ENCODE measurements around the gene C10orf143. TPM values are rescaled to one million over a fixed set of nuclear protein-coding genes. Genes with fewer than 3 reads are reported as not detected.

Gene C10orf143
- total and polyA plus RNA-seq, 2 of the 4 experiments (the other 2 are of a cell fraction) = 0.36 to 0.60 TPM

DNA sequence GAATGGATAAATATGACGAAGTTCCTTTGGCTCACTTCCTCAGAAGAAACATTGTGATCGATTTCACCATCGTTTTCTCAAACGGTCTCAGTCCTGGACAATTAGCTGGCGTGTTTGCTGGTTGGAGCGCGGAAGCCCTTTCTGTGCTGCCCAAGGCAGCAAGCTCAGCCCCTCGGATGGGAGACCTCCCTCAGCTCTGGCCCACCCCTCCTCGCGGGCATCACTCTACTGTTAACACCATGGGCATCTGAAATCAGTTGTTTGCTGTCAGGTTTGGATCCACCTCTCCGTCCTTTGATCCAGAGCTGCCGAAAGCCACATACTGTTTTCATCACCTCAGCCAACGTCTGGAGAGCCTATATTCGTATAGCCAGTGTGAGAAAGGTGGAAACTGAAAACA, 68.2 kb downstream of the C10orf143 start:
- H3K14ac ChIP-seq (replicated peaks; ENCODE audit: low read depth, low read length) = no peak overlapping the region
- no peak overlapping the region for H3K23ac ChIP-seq (ENCODE audit: low read depth, low read length)
- H4K91ac ChIP-seq (ENCODE audit: insufficient read depth, low read depth, low read length) = no peak overlapping the region
- peaks cover 8% of the 10 kb centered on the region for H3K9me3 ChIP-seq (ENCODE audit: control insufficient read depth, insufficient read depth, low read length)
- H4K8ac ChIP-seq (ENCODE audit: low read depth in 2 of 2, low read length in 2 of 2) = no peak overlapping the region
- ChIA-PET CTCF (interaction anchor here (1.0 kb wide), 1 partner anchor 14 kb away, joined by 3 read pairs; no protein-coding TSS in a partner anchor), POLR2A (ENCODE audit: unreplicated experiment) (no interaction called here)
- H3K36me3 ChIP-seq (ENCODE audit: control insufficient read depth, insufficient read depth, low read length) = no peaks in the 10 kb centered on the region
- ATAC-seq (ENCODE audit: low read depth) (no peak), DNase-seq (no peak)
- in situ Hi-C loops (cut with MboI; ENCODE audit: low sequenced_read_pairs) (no loop called here), intact Hi-C loops (cut with micrococcal nuclease) (no loop called here), dilution Hi-C loops (cut with HindIII; ENCODE audit: low sequenced_read_pairs, unreplicated experiment) (no loop called here)
- no peak overlapping the region for H3K4ac ChIP-seq (ENCODE audit: low read depth, low read length)
- no peak overlapping the region for H3K9ac ChIP-seq (ENCODE audit: low read depth, low read length)
- BruUV-seq (replicated peaks) = no TSS peak
- H3K56ac ChIP-seq (ENCODE audit: extremely low read depth, insufficient read depth, low read length) = no peak overlapping the region
- H3K4me3 ChIP-seq (ENCODE audit: insufficient read depth, low read depth, low read length) = no peak overlapping the region
- H2AFZ ChIP-seq (replicated peaks; ENCODE audit: low read length, poor library complexity) = no peak overlapping the region
- no peaks in the 10 kb centered on the region for H3K79me1 ChIP-seq (ENCODE audit: low read depth in 1 of 2, low read length in 2 of 2)
- H3K4me1 ChIP-seq (ENCODE audit: control insufficient read depth, insufficient read depth, low read length) = no peaks in the 10 kb centered on the region
- no CpG with 5 or more reads among the region's 14 CpGs for WGBS, 2 experiments (ENCODE audit: extremely low coverage in 2 of 2, insufficient read length in 1 of 2)
- H3K27me3 ChIP-seq (ENCODE audit: control insufficient read depth, insufficient read depth, low read length) = no peaks in the 10 kb centered on the region; the same call in 1 of the 2 replicates
- H3K9me1 ChIP-seq (ENCODE audit: insufficient read depth, low read length) = no peaks in the 10 kb centered on the region
- no peak overlapping the region for H3K27ac ChIP-seq (ENCODE audit: insufficient read depth, low read length)
- no peak overlapping the region for H2BK15ac ChIP-seq (ENCODE audit: low read depth, low read length)
- no peak for TF ChIP-seq RAD21 (IDR thresholded peaks at IDR 0.05; ENCODE audit: low read length)
- no peak for TF ChIP-seq BHLHE40 (IDR thresholded peaks at IDR 0.05; ENCODE audit: low read depth, low read length)
- TF ChIP-seq RCOR1 (IDR thresholded peaks at IDR 0.05; ENCODE audit: insufficient replicate concordance, low read length) = no peak
- no peak for TF ChIP-seq FOS (IDR thresholded peaks at IDR 0.05; ENCODE audit: low read depth, low read length)
- TF ChIP-seq CHD1 (IDR thresholded peaks at IDR 0.05; ENCODE audit: low read depth, low read length) = no peak
- no peak for TF ChIP-seq USF2 (IDR thresholded peaks at IDR 0.05; ENCODE audit: low read depth, low read length)
- TF ChIP-seq, protein P1, sequence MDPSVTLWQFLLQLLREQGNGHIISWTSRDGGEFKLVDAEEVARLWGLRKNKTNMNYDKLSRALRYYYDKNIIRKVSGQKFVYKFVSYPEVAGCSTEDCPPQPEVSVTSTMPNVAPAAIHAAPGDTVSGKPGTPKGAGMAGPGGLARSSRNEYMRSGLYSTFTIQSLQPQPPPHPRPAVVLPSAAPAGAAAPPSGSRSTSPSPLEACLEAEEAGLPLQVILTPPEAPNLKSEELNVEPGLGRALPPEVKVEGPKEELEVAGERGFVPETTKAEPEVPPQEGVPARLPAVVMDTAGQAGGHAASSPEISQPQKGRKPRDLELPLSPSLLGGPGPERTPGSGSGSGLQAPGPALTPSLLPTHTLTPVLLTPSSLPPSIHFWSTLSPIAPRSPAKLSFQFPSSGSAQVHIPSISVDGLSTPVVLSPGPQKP (IDR thresholded peaks at IDR 0.05; ENCODE audit: borderline replicate concordance, low read depth, low read length) = no peak
- no peak overlapping the region for H2BK5ac ChIP-seq (ENCODE audit: low read depth, low read length, poor library complexity, severe bottlenecking)
- H2BK120ac ChIP-seq (ENCODE audit: low read depth, low read length) = no peak overlapping the region
- no peak overlapping the region for H4K5ac ChIP-seq (ENCODE audit: low read depth, low read length)
- no peak overlapping the region for H2BK20ac ChIP-seq (ENCODE audit: low read depth, low read length)
- no peaks in the 10 kb centered on the region for H4K20me1 ChIP-seq (ENCODE audit: insufficient read depth, low read length)
- no peak overlapping the region for H3K18ac ChIP-seq (ENCODE audit: low read depth, low read length)
- H2AK5ac ChIP-seq (ENCODE audit: low read depth, low read length) = no peak overlapping the region
- no peak overlapping the region for H3K4me2 ChIP-seq (ENCODE audit: low read depth, low read length)
- no peak overlapping the region for H2AK9ac ChIP-seq (replicated peaks; ENCODE audit: low read depth, low read length, poor library complexity)
